ENCODE data around the gene METTL2B.
"Not testable (repeated sequence)": the region's sequence is repeated elsewhere in the genome, so short reads cannot be mapped to it uniquely, and the experiment has no call there.

DNA sequence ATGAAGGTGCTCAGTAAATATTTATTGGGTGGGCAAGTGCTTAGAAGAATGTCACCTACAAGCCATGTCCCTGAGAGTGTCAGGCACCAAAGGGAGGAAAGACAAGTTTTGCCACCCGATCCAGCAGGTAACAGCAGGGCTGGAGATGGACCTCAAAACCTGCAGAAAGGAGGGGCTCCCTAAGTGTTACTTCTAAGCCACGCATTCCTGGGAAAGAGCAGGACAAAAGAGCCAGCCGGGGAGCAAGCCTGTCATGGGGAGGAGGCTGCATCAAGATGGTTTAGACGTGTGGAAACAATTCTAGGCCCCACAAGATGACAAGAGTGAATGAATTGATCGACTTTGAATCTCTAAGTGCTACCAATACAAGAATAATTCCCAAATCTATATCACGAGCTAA, 38.7 kb downstream of the METTL2B start:
- not testable (repeated sequence) for TF ChIP-seq EZH2 (IDR thresholded peaks at IDR 0.05; ENCODE audit: low read length, missing control alignments)
- TF ChIP-seq, protein P1, sequence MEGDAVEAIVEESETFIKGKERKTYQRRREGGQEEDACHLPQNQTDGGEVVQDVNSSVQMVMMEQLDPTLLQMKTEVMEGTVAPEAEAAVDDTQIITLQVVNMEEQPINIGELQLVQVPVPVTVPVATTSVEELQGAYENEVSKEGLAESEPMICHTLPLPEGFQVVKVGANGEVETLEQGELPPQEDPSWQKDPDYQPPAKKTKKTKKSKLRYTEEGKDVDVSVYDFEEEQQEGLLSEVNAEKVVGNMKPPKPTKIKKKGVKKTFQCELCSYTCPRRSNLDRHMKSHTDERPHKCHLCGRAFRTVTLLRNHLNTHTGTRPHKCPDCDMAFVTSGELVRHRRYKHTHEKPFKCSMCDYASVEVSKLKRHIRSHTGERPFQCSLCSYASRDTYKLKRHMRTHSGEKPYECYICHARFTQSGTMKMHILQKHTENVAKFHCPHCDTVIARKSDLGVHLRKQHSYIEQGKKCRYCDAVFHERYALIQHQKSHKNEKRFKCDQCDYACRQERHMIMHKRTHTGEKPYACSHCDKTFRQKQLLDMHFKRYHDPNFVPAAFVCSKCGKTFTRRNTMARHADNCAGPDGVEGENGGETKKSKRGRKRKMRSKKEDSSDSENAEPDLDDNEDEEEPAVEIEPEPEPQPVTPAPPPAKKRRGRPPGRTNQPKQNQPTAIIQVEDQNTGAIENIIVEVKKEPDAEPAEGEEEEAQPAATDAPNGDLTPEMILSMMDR (conservative IDR thresholded peaks at IDR 0.05 in 1 of 2, IDR thresholded peaks at IDR 0.05 in 1 of 2; ENCODE audit: low read depth in 1 of 2, low read length in 2 of 2) = not testable (repeated sequence)

All from fibroblast of lung (primary cell).